K562 (cell line): ENCODE measurements around the gene MYCBP. TPM values are rescaled to one million over a fixed set of nuclear protein-coding genes. Genes with fewer than 3 reads are reported as not detected.

Experiments
- AFF1 ChIP-seq, 2 experiments: fragments of 450-650 bp; IDR thresholded peaks; 2 replicates each; pipeline ENCODE4 v1.6.1; 2018; ENCODE audit warnings: mild to moderate bottlenecking in 2 of 2, low read depth in 1 of 2; ENCODE audit not compliant: partially characterized antibody in 2 of 2
- PREB ChIP-seq: sonication (generic); formaldehyde crosslinking; IDR thresholded peaks from 2 replicates; pipeline ENCODE4 v1.8.1; 2023; ENCODE audit warnings: mild to moderate bottlenecking, missing genetic modification reagents
- PURB ChIP-seq: sonication (generic); formaldehyde crosslinking; IDR thresholded peaks from 2 replicates; pipeline ENCODE4 v1.9.0; 2021; ENCODE audit warnings: low read depth, mild to moderate bottlenecking, missing genetic modification reagents
- PYGO2 ChIP-seq: fragments of 450-650 bp; IDR thresholded peaks from 2 replicates; pipeline ENCODE4 v1.6.1; 2016; ENCODE audit warnings: mild to moderate bottlenecking, missing genetic modification characterization, moderate library complexity, missing compliant biosample characterization
- RBM15 ChIP-seq: fragments of 200-400 bp; formaldehyde crosslinking; IDR thresholded peaks from 2 replicates; pipeline ENCODE4 v1.6.1; 2018; ENCODE audit warnings: mild to moderate bottlenecking, low read length, moderate library complexity; ENCODE audit not compliant: insufficient read depth
- RUNX1 ChIP-seq: sonication (generic); IDR thresholded peaks from 2 replicates; pipeline ENCODE4 v1.6.1; 2016; ENCODE audit warnings: antibody characterized with exemption, low read depth
- ZNF197 ChIP-seq: fragments of 200-800 bp; sonication (Bioruptor generic); IDR thresholded peaks from 2 replicates; pipeline ENCODE4 v1.6.1; 2016; ENCODE audit warnings: low read depth, missing genetic modification characterization, missing compliant biosample characterization
- ZNF764 ChIP-seq: fragments of 250-450 bp; sonication (Bioruptor Pico); IDR thresholded peaks from 2 replicates; pipeline ENCODE4 v1.4.0; 2020; ENCODE audit warnings: low read depth, mild to moderate bottlenecking, moderate library complexity
- polyA plus RNA-seq, 8 experiments: library from polyadenylated mRNA; depleted of rRNA in 4 of 8; stranded (reverse) in 5 of 8; unstranded in 3 of 8; fragments of >200 nt; fragmentation: Nextera tagmentation in 2 of 8; fragmentation: Illumina TruSeq in 1 of 8; extraction: Ambion mirVana in 2 of 8; extraction: Trizol in 1 of 8; gene quantifications; 2 replicates each; pipeline versions ENCODE4 v1.2.1 to v1.2.3, GENCODE V29; 2011 to 2014; ENCODE audit warnings: inconsistent platforms in 1 of 8, missing spikeins in 1 of 8
- total RNA-seq, 7 experiments: library from RNA; depleted of rRNA in 6 of 7; stranded (reverse); fragments of >200 nt in 6 of 7; fragmentation: Illumina TruSeq in 2 of 7; extraction: Trizol in 2 of 7; gene quantifications; 2 replicates each; pipeline versions ENCODE4 v1.2.1 to v1.2.3, GENCODE V29; 2011 to 2021; ENCODE audit warnings: low replicate concordance in 1 of 7
- TF ChIP-seq, protein P1 (sequence below): fragments of 250-450 bp; sonication (Bioruptor Pico); IDR thresholded peaks from 2 replicates; pipeline ENCODE4 v1.9.0; 2021; ENCODE audit warnings: mild to moderate bottlenecking
- TF ChIP-seq, protein P2 (sequence below): sonication (generic); formaldehyde crosslinking; IDR thresholded peaks from 2 replicates; pipeline ENCODE4 v1.8.0; 2022; ENCODE audit warnings: mild to moderate bottlenecking, low read depth, missing genetic modification reagents

The MYCBP gene
- total and polyA plus RNA-seq, 9 of the 15 experiments (the other 6 are each of a cell fraction or from before 2014, with no cell fraction given) = 32.3 to 253 (median 72.9) TPM

- no peak for TF ChIP-seq AFF1 (IDR thresholded peaks at IDR 0.05; ENCODE audit: low read depth in 1 of 2, partially characterized antibody in 2 of 2)
- no peak for TF ChIP-seq RUNX1
- no peak for TF ChIP-seq RBM15
- TF ChIP-seq, protein P1, sequence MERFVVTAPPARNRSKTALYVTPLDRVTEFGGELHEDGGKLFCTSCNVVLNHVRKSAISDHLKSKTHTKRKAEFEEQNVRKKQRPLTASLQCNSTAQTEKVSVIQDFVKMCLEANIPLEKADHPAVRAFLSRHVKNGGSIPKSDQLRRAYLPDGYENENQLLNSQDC (CRISPR knock-in tag) = no peak
- TF ChIP-seq ZNF197 (CRISPR knock-in tag) = no peak
- TF ChIP-seq, protein P2, sequence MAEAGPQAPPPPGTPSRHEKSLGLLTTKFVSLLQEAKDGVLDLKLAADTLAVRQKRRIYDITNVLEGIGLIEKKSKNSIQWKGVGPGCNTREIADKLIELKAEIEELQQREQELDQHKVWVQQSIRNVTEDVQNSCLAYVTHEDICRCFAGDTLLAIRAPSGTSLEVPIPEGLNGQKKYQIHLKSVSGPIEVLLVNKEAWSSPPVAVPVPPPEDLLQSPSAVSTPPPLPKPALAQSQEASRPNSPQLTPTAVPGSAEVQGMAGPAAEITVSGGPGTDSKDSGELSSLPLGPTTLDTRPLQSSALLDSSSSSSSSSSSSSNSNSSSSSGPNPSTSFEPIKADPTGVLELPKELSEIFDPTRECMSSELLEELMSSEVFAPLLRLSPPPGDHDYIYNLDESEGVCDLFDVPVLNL (CRISPR knock-in tag) = no peak
- no peak for TF ChIP-seq PREB (CRISPR knock-in tag)
- TF ChIP-seq PYGO2 (tag) = no peak
- TF ChIP-seq PURB (CRISPR knock-in tag) = no peak
- TF ChIP-seq ZNF764 (CRISPR knock-in tag) = no peak
These were observed at the start of gene MYCBP (continued) for GRCh38 chr1:38873027-38873969.
